ENCODE results near the gene KIAA1328.

The KIAA1328 gene

DNA sequence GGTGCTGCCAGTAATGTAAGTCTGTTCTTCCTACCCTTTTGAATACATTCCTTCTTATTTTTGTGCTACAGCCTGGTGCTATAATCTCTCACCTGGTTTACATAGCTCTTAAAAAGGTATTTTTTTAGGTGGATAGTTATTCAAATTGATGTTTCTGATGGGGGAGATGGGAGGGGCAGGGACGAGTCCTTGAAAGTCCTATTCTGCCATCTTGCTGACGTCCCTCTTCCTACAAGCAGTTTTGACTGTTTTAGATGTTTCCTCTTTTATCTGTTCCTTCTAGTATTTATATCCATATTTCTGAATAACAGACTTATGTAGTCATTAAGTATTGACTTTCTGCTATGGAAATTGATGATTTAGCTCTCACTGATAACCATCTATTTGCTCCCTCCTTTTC lies 256.4 kb downstream of the KIAA1328 start:
- Histone ChIP-seq H3K27ac (no peak overlapping the region), H3K4me1 (no peaks in the 10 kb centered on the region), H3K4me3 (no peak overlapping the region), H3K36me3 (peaks cover 0 to 5% (median 2%) of the 10 kb centered on the region in 3 donors), H3K27me3 (no peaks in the 10 kb centered on the region), H3K9me3 (no peaks in the 10 kb centered on the region)
- TF ChIP-seq, protein P1, sequence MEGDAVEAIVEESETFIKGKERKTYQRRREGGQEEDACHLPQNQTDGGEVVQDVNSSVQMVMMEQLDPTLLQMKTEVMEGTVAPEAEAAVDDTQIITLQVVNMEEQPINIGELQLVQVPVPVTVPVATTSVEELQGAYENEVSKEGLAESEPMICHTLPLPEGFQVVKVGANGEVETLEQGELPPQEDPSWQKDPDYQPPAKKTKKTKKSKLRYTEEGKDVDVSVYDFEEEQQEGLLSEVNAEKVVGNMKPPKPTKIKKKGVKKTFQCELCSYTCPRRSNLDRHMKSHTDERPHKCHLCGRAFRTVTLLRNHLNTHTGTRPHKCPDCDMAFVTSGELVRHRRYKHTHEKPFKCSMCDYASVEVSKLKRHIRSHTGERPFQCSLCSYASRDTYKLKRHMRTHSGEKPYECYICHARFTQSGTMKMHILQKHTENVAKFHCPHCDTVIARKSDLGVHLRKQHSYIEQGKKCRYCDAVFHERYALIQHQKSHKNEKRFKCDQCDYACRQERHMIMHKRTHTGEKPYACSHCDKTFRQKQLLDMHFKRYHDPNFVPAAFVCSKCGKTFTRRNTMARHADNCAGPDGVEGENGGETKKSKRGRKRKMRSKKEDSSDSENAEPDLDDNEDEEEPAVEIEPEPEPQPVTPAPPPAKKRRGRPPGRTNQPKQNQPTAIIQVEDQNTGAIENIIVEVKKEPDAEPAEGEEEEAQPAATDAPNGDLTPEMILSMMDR (IDR thresholded peaks at IDR 0.05): no peak
- DNase-seq: no peak
- intact Hi-C loops (cut with DNase I; ENCODE audit: low total_unique reads): no loop called here

DNA sequence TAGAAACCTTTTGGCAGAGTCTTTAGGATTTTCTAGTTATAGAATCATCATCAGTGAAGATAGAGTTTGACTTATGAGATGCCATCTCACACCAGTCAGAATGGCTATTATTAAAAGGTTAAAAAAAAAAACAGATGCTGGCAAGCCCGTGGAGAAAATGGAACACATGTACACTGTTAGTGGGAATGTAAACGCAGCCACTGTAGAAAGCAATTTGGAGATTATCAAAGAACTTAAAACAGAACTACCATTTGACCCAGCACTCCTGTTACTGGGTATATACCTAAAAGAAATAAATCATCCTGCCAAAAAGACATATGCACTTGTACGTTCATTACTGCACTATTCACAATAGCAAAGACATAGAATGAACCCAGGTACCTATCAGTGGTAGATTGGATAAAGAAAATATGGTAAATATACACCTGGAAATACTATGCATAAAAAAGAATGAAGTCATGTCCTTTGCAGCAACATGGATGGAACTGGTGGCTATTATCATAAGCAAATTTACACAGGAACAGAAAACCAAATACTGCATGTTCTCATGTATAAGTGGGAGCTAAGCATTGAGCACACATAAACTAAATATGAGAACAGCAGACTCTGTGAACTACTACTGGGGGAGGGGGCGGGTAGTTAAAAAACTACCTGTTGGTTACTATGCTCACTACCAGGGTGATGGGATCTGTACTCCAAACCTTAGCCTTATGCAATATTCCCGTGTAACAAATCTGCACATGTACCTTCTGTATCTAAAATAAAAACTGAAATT lies 279.0 kb downstream of the KIAA1328 start:
- intact Hi-C loops (cut with DNase I; ENCODE audit: low total_unique reads): no loop called here
- H3K4me3 ChIP-seq: no peak overlapping the region

DNA sequence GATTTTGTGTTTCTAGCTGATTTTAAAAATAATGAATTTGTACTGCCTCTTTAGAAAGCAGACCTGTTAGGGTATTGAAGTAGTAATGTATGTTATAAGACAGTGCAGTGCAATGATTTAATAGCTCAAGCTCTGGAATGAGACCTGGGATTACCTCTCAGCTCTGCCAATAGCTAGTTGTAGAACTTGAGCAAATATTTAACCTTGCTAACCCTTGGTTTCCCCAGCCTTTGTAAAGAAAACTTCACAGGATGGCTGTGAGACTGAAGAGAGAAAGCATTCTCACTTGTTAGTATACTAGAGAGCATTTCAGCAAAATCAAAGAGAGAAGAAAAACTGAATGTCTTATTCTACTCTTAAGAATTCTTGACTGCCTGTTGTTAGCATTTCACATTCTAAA lies 293.9 kb downstream of the KIAA1328 start:
- Histone ChIP-seq H3K9me3 (peaks cover 0 to 11% (median 6%) of the 10 kb centered on the region in 3 donors), H3K27me3 (no peaks in the 10 kb centered on the region), H3K4me1 (no peaks in the 10 kb centered on the region), H3K27ac (no peak overlapping the region), H3K36me3 (no peaks in the 10 kb centered on the region), H3K4me3 (no peak overlapping the region)
- DNase-seq: no peak
- intact Hi-C loops (cut with DNase I; ENCODE audit: low total_unique reads): no loop called here
- TF ChIP-seq, protein P1 (IDR thresholded peaks at IDR 0.05): no peak

More for the DNA sequence above, 279.0 kb downstream of the KIAA1328 start:
- TF ChIP-seq, protein P1 (IDR thresholded peaks at IDR 0.05): no peak
- H3K27me3 ChIP-seq: no peaks in the 10 kb centered on the region
- peaks cover 0 to 40% (median 11%) of the 10 kb centered on the region in 3 donors for H3K9me3 ChIP-seq
- H3K36me3 ChIP-seq: peaks cover 0 to 6% (median 0%) of the 10 kb centered on the region in 3 donors
- H3K27ac ChIP-seq: no peak overlapping the region
- no peaks in the 10 kb centered on the region for H3K4me1 ChIP-seq
- no peak for DNase-seq

DNA sequence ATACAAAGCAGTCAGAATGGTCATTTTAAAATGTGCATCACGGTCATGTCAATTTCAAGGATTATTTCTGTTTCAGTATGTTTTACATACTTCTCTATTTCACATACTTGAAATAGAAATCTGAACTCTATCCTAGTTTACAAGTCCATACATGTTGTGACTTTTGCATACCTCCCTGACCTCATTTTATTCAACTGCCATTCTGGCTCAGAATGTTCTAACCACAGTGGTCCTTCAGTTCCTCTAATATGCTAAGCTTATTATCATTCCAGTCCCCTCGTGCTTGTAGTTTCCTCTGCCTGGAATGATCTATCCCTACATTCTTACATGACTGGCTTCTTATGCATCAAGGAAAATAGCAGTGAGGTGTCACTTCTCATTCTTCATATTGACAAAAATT lies 295.6 kb downstream of the KIAA1328 start:
- DNase-seq: no peak
- no peak overlapping the region for H3K27ac ChIP-seq
- no peaks in the 10 kb centered on the region for H3K4me1 ChIP-seq
- no peak overlapping the region for H3K4me3 ChIP-seq
- intact Hi-C loops (cut with DNase I; ENCODE audit: low total_unique reads): no loop called here
- no peaks in the 10 kb centered on the region for H3K27me3 ChIP-seq
- no peaks in the 10 kb centered on the region for H3K36me3 ChIP-seq
- TF ChIP-seq, protein P1 (IDR thresholded peaks at IDR 0.05): no peak
- peaks cover 0 to 5% (median 0%) of the 10 kb centered on the region in 3 donors for H3K9me3 ChIP-seq

DNA sequence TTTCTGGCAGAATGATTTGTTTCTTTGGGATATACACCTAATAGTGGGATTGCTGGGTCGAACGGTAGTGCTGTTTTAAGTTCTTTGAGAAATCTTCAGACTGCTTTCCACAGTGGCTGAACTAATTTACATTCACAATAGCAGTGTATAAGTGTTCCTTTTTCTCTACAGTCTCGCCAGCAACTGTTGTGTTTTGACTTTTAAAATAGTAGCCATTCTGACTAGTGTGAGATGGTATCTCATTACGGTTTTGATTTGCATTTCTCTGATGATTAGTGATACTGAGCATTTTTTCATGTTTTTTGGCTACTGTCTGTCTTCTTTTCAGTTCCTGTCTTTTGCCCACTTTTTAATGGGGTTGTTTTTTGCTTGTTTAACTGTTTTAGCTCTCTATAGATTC lies 306.2 kb downstream of the KIAA1328 start:
- no peak for DNase-seq
- no peak overlapping the region for H3K4me3 ChIP-seq
- H3K36me3 ChIP-seq: peaks cover 0 to 5% (median 0%) of the 10 kb centered on the region in 3 donors
- H3K27ac ChIP-seq: no peak overlapping the region
- TF ChIP-seq, protein P1 (IDR thresholded peaks at IDR 0.05): no peak
- intact Hi-C loops (cut with DNase I; ENCODE audit: low total_unique reads): no loop called here
- H3K9me3 ChIP-seq: peaks cover 0 to 9% (median 5%) of the 10 kb centered on the region in 3 donors
- H3K4me1 ChIP-seq: no peaks in the 10 kb centered on the region
- H3K27me3 ChIP-seq: no peaks in the 10 kb centered on the region
